PC-9 (cell line): ENCODE measurements around the gene SLAIN2. TPM values are rescaled to one million over a fixed set of nuclear protein-coding genes. Genes with fewer than 3 reads are reported as not detected.

Experiments
- BruUV-seq: library from RNA; stranded (reverse); fragments of 400-500 nt; replicated peaks from 2 replicates; lab custom pipeline; 2021; lab: Mats Ljungman, UMichigan
- CTCF ChIA-PET: fragments of 300-600 bp; sonication (Branson Sonifier 250); formaldehyde crosslinking; loops from one replicate; lab custom pipeline; 2022; ENCODE audit warnings: antibody characterized with exemption; lab: Charles Lee
- POLR2A ChIA-PET: fragments of 300-600 bp; sonication (Branson Sonifier 250); formaldehyde crosslinking; loops from one replicate; lab custom pipeline; 2022; ENCODE audit warnings: antibody characterized with exemption; ENCODE audit not compliant: unreplicated experiment; lab: Charles Lee
- DNase-seq, 2 experiments: peaks; one replicate each; pipeline versions ENCODE4 v3.0.0 to v3.0.0-alpha.2; 2015 to 2022; ENCODE audit warnings: mixed read lengths in 1 of 2
- H2AFZ ChIP-seq: fragments of 200-600 bp; sonication (generic); 2 replicates; pipeline ENCODE4 v1.8.1; 2017; ENCODE audit warnings: antibody characterized with exemption
- H3F3A ChIP-seq: fragments of 200-600 bp; sonication (generic); 2 replicates; pipeline ENCODE4 v1.8.1; 2017; ENCODE audit warnings: antibody characterized with exemption, mild to moderate bottlenecking, low read depth; ENCODE audit not compliant: insufficient read depth
- H3K27ac ChIP-seq: fragments of 200-600 bp; sonication (generic); 2 replicates; pipeline ENCODE4 v1.6.1; 2016; ENCODE audit warnings: mixed run types
- H3K27me3 ChIP-seq: fragments of 200-600 bp; sonication (generic); 2 replicates; pipeline ENCODE4 v1.6.1; 2016; ENCODE audit warnings: low read depth, mixed run types; ENCODE audit not compliant: insufficient read depth
- H3K36me3 ChIP-seq: fragments of 200-600 bp; sonication (generic); 2 replicates; pipeline ENCODE4 v1.6.1; 2016; ENCODE audit warnings: low read depth, mixed run types
- H3K4me1 ChIP-seq: fragments of 200-600 bp; sonication (generic); replicated peaks from 2 replicates; pipeline ENCODE4 v1.6.1; 2016; ENCODE audit warnings: mixed run types; ENCODE audit not compliant: insufficient read depth
- H3K4me2 ChIP-seq: fragments of 200-600 bp; sonication (generic); 2 replicates; pipeline ENCODE4 v1.6.1; 2017; ENCODE audit warnings: mixed run types
- H3K4me3 ChIP-seq: fragments of 200-600 bp; sonication (generic); 2 replicates; pipeline ENCODE4 v1.6.1; 2016; ENCODE audit warnings: mixed run types
- H3K79me2 ChIP-seq: fragments of 200-600 bp; sonication (generic); 2 replicates; pipeline ENCODE4 v1.6.1; 2017; ENCODE audit warnings: low read depth, mixed run types
- H3K9me2 ChIP-seq: fragments of 200-600 bp; sonication (generic); 2 replicates; pipeline ENCODE4 v1.8.1; 2017; ENCODE audit warnings: mild to moderate bottlenecking; ENCODE audit not compliant: insufficient read depth
- H3K9me3 ChIP-seq: fragments of 200-600 bp; sonication (generic); 2 replicates; pipeline ENCODE4 v1.8.1; 2016; ENCODE audit warnings: low read depth; ENCODE audit not compliant: insufficient read depth
- H4K20me1 ChIP-seq: fragments of 200-600 bp; sonication (generic); 2 replicates; pipeline ENCODE4 v1.8.1; 2017; ENCODE audit not compliant: insufficient read depth
- EZH2 ChIP-seq: fragments of 200-600 bp; sonication (generic); IDR thresholded peaks from 2 replicates; pipeline ENCODE4 v1.8.0; 2017; ENCODE audit warnings: antibody characterized with exemption, low read depth
- intact Hi-C: fragments of 100-400 bp; cut with micrococcal nuclease; formaldehyde crosslinking; loops from one replicate; pipeline ENCODE4 v1.10.0; 2022; ENCODE audit not compliant: unreplicated experiment
- total RNA-seq: library from RNA; stranded (reverse); gene quantifications from 2 replicates; pipeline ENCODE4 v1.2.3, GENCODE V29; 2021
- TF ChIP-seq, protein P1 (sequence below): fragments of 200-600 bp; sonication (generic); conservative IDR thresholded peaks from 2 replicates; pipeline ENCODE4 v1.6.1; 2017; ENCODE audit warnings: mixed run types, antibody characterized with exemption, mild to moderate bottlenecking, moderate library complexity

SLAIN2 gene
- total RNA-seq, 1 experiment from 2014 or later: 70.4 TPM

DNA sequence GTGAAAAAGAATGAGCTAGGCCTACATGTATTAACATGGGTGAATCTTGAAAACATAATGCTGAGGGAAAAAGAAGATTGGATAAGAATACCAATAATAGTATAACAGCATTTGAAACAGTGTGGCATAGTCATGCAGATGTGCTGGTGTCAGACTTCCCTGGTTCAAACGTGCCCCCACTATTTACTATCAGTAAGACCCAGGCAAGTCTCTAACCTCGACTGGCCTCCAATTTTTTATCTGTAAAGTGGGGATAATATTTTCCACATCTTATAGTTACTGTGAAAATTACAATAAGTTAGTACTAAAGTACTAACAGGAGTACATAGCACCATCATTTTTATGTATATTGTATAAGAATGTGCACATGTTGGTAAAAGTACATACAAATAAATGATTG, 17.0 kb upstream of the SLAIN2 start:
- DNase-seq: no peak
- POLR2A ChIA-PET: no interaction called here

DNA sequence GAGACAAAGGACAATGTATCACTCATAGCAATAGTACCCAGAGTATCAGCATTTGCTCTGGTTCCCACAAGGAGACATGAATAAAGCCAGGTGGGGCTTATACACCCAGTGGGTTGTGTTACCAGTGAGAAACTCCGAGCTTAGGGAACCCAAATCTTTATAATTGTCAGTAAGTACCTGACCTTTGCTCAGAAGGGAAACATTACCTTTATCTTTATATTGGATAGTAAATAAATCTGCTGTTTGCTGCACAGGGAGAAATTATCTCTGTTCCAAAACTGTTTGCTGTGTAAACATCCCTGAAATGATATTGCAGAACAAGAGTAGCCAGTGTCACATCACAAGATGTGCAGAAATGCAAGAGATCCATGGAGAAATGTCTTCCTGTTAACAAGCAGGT, 12.1 kb upstream of the SLAIN2 start:
- Histone ChIP-seq H3K4me2 (peak overlapping the region; percentile 52), H4K20me1 (no peaks in the 10 kb centered on the region), H2AFZ (0 out of 2 replicates have a peak overlapping the region, but pooled peaks have one; percentile 23), H3K36me3 (no peaks in the 10 kb centered on the region), H3K27me3 (no peaks in the 10 kb centered on the region), H3K79me2 (no peaks in the 10 kb centered on the region), H3K4me1 (peaks cover 52% of the 10 kb centered on the region), H3K9me2 (no peaks in the 10 kb centered on the region), H3K27ac (peak overlapping the region; percentile 87), H3F3A (peaks cover 52% of the 10 kb centered on the region), H3K9me3 (no peaks in the 10 kb centered on the region), H3K4me3 (peak overlapping the region; percentile 25; the same call in 1 of the 2 replicates)
- TF ChIP-seq, protein P1, sequence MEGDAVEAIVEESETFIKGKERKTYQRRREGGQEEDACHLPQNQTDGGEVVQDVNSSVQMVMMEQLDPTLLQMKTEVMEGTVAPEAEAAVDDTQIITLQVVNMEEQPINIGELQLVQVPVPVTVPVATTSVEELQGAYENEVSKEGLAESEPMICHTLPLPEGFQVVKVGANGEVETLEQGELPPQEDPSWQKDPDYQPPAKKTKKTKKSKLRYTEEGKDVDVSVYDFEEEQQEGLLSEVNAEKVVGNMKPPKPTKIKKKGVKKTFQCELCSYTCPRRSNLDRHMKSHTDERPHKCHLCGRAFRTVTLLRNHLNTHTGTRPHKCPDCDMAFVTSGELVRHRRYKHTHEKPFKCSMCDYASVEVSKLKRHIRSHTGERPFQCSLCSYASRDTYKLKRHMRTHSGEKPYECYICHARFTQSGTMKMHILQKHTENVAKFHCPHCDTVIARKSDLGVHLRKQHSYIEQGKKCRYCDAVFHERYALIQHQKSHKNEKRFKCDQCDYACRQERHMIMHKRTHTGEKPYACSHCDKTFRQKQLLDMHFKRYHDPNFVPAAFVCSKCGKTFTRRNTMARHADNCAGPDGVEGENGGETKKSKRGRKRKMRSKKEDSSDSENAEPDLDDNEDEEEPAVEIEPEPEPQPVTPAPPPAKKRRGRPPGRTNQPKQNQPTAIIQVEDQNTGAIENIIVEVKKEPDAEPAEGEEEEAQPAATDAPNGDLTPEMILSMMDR: no peak
- TF ChIP-seq EZH2: no peak
- ChIA-PET POLR2A (interaction anchor here (0.6 to 0.8 kb wide), 3 partner anchors 29 to 244 kb away, joined by 4 to 8 read pairs (median 5); no protein-coding TSS in a partner anchor), CTCF (no interaction called here)
- BruUV-seq: no TSS peak
- peak in 1 of 2 experiments; percentile 50 for DNase-seq
- intact Hi-C loops: no loop called here

More for the DNA sequence above, 17.0 kb upstream of the SLAIN2 start:
- no peaks in the 10 kb centered on the region for H4K20me1 ChIP-seq
- no peaks in the 10 kb centered on the region for H3K9me3 ChIP-seq
- peaks cover 12% of the 10 kb centered on the region; the same call in 1 of the 2 replicates for H3F3A ChIP-seq
- no TSS peak for BruUV-seq
- no peak overlapping the region for H3K4me2 ChIP-seq
- CTCF ChIA-PET: no interaction called here
- H3K4me3 ChIP-seq: no peak overlapping the region
- peaks cover 22% of the 10 kb centered on the region for H3K4me1 ChIP-seq
- TF ChIP-seq, protein P1: no peak
- no peak for TF ChIP-seq EZH2
- H2AFZ ChIP-seq: no peak overlapping the region
- H3K27me3 ChIP-seq: no peaks in the 10 kb centered on the region
- H3K9me2 ChIP-seq: no peaks in the 10 kb centered on the region
- no peak overlapping the region for H3K27ac ChIP-seq
- H3K36me3 ChIP-seq: no peaks in the 10 kb centered on the region
- intact Hi-C loops: no loop called here
- no peaks in the 10 kb centered on the region for H3K79me2 ChIP-seq

DNA sequence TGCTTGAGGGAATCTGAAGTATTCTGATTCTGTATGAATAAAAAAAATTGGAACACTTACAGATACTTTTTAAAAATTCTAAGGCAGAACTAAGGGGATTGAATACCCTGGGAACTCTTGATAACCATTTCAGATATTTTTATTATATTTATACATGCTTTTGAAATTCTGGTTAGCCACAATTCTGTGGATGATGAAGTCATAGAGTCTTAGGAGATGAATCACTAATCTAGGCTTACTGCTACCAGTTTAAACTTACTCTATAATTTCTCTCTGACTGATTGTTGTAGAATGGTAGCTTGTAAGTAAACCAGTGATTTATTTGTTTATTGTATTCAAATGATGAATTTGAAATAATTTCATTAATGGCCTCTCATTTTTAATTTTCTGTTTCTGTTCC, 11.4 kb upstream of the SLAIN2 start:
- no peak for TF ChIP-seq EZH2
- intact Hi-C loops: no loop called here
- no TSS peak for BruUV-seq
- H4K20me1 ChIP-seq: no peaks in the 10 kb centered on the region
- peaks cover 52% of the 10 kb centered on the region for H3K4me1 ChIP-seq
- peak overlapping the region; percentile 25; the same call in 1 of the 2 replicates for H3K4me3 ChIP-seq
- peak overlapping the region; percentile 87 for H3K27ac ChIP-seq
- H3F3A ChIP-seq: peaks cover 52% of the 10 kb centered on the region
- H3K79me2 ChIP-seq: no peaks in the 10 kb centered on the region
- no peak overlapping the region for H2AFZ ChIP-seq
- no peaks in the 10 kb centered on the region for H3K9me2 ChIP-seq
- CTCF ChIA-PET: interaction anchor here (1.3 kb wide), 1 partner anchor 12 kb away, joined by 3 read pairs; the partner anchor contains the start of gene SLAIN2
- H3K27me3 ChIP-seq: no peaks in the 10 kb centered on the region
- no peaks in the 10 kb centered on the region for H3K36me3 ChIP-seq
- POLR2A ChIA-PET: interaction anchor here (0.7 kb wide), 1 partner anchor 1763 kb away, joined by 3 read pairs; no protein-coding TSS in a partner anchor
- H3K9me3 ChIP-seq: no peaks in the 10 kb centered on the region
- peak overlapping the region; percentile 52 for H3K4me2 ChIP-seq
- DNase-seq: peak in 1 of 2 experiments; percentile 83
